ENCODE data around the gene COPZ1.
"Not testable (repeated sequence)": the region's sequence is repeated elsewhere in the genome, so short reads cannot be mapped to it uniquely, and the experiment has no call there.

COPZ1 gene

DNA sequence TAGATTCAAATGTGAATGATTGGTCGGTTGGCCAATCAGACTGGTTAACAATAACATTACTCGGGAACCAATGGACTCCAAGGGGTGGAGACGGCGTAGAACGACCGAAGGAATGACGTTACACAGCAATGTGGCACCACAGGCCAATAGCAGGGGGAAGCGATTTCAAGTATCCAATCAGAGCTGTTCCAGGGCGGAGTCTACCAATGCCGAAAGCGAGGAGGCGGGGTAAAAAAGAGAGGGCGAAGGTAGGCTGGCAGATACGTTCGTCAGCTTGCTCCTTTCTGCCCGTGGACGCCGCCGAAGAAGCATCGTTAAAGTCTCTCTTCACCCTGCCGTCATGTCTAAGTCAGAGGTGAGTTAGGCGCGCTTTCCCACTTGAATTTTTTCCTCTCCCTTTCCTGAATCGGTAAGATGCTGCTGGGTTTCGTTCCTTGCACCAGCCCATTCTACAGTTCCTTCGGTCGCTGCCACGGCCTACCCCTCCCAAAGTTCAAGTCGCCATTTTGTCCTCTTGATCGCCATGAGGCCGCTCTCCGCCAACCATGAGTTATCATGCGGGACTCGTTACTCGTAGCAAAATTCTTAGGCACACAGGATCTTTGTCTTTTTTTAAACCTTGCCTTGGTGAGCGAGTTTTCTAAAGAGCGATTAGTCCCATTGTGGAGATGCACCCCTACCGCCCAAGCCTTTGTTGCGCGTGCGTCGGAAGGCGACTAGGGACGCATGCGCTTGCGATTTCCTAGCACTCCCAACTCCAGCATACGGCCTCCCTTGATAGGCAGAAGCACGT lies 44.3 kb upstream of the COPZ1 start, which contains the start of gene HNRNPA1:
Gene HNRNPA1 (plus strand): TSS at position 259 of the 793 bp plus-strand sequence. CDS start 82 bp downstream, at position 341.
- DNase-seq, result peak; percentile 100
- Histone ChIP-seq H3K4me3 (ENCODE audit: control insufficient read depth in 1 of 7, extremely low read depth in 1 of 7, insufficient read depth in 4 of 7, low read depth in 2 of 7, low read length in 6 of 7) (peak within 1 kb of the TSS; percentile 71 to 99 (median 96)), H3K36me3 (ENCODE audit: control insufficient read depth in 4 of 4, insufficient read depth in 4 of 4, low read length in 3 of 4) (peaks cover 9 to 51% (median 30%) of the 10 kb centered on the region in 4 experiments), H3K9me3 (ENCODE audit: control extremely low read depth in 1 of 5, control insufficient read depth in 4 of 5, insufficient read depth in 2 of 5, low read depth in 1 of 5, low read length in 4 of 5) (no peaks in the 10 kb centered on the region), H3K27me3 (replicated peaks in 2 of 5; ENCODE audit: control insufficient read depth in 4 of 5, insufficient read depth in 5 of 5, low read length in 4 of 5) (no peaks in the 10 kb centered on the region), H3K4me1 (ENCODE audit: control extremely low read depth in 1 of 4, control insufficient read depth in 4 of 4, insufficient read depth in 4 of 4, low read length in 3 of 4) (peaks cover 40 to 76% (median 53%) of the 10 kb centered on the region in 4 experiments), H3K27ac (ENCODE audit: insufficient read depth in 1 of 2, low read depth in 1 of 2, low read length in 2 of 2, poor library complexity in 1 of 2, severe bottlenecking in 2 of 2) (peak within 1 kb of the TSS; percentile 99)
- ChIA-PET CTCF (interaction anchor here (0.8 to 2.7 kb wide), 9 partner anchors 10 to 99 kb away, joined by 4 to 18 read pairs (median 5); partner anchors contain the start of gene COPZ1), POLR2A (interaction anchor here (0.6 to 3.1 kb wide), 21 partner anchors 9 to 1458 kb away, joined by 3 to 18 read pairs (median 4); partner anchors contain the start of genes COPZ1 and NFE2)
- under 1% methylated on average over 46 of the region's 48 CpGs for WGBS (ENCODE audit: insufficient coverage)

DNA sequence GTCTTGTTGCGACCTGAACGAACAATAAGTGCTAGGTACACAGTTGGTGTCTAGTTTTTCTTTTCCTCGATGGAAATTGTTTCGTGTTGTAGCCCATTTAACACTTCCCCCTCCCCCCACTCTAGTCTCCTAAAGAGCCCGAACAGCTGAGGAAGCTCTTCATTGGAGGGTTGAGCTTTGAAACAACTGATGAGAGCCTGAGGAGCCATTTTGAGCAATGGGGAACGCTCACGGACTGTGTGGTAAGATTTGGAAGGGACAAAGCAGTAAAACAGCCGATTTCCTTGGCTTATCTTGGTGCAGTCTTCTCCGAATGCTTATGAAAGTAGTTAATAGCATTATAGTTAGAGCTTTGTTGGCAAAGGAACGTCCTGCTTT lies 43.7 kb upstream of the COPZ1 start:
- CTCF ChIA-PET, result interaction anchor here (0.8 to 2.7 kb wide), 6 partner anchors 11 to 98 kb away, joined by 4 to 18 read pairs (median 5); partner anchors contain the start of gene COPZ1
- DNase-seq; H3K9me3 ChIP-seq (ENCODE audit: control extremely low read depth in 1 of 5, control insufficient read depth in 4 of 5, insufficient read depth in 2 of 5, low read depth in 1 of 5, low read length in 4 of 5); H3K27me3 ChIP-seq (replicated peaks in 2 of 5; ENCODE audit: control insufficient read depth in 4 of 5, insufficient read depth in 5 of 5, low read length in 4 of 5): not testable (repeated sequence)
- 0% methylated on average over 5 of the region's 10 CpGs for WGBS (ENCODE audit: insufficient coverage)
- Histone ChIP-seq H3K36me3 (ENCODE audit: control insufficient read depth in 4 of 4, insufficient read depth in 4 of 4, low read length in 3 of 4) (peaks cover 14 to 56% (median 33%) of the 10 kb centered on the region in 4 experiments), H3K27ac (ENCODE audit: insufficient read depth in 1 of 2, low read depth in 1 of 2, low read length in 2 of 2, poor library complexity in 1 of 2, severe bottlenecking in 2 of 2) (peak overlapping the region; percentile 99), H3K4me3 (ENCODE audit: control insufficient read depth in 1 of 7, extremely low read depth in 1 of 7, insufficient read depth in 4 of 7, low read depth in 2 of 7, low read length in 6 of 7) (peak overlapping the region; percentile 46 to 99 (median 96)), H3K4me1 (ENCODE audit: control extremely low read depth in 1 of 4, control insufficient read depth in 4 of 4, insufficient read depth in 4 of 4, low read length in 3 of 4) (peaks cover 45 to 81% (median 57%) of the 10 kb centered on the region in 4 experiments)
- POLR2A ChIA-PET, result interaction anchor here (0.6 to 3.1 kb wide), 6 partner anchors 12 to 157 kb away, joined by 3 to 18 read pairs (median 6); partner anchors contain the start of gene COPZ1

DNA sequence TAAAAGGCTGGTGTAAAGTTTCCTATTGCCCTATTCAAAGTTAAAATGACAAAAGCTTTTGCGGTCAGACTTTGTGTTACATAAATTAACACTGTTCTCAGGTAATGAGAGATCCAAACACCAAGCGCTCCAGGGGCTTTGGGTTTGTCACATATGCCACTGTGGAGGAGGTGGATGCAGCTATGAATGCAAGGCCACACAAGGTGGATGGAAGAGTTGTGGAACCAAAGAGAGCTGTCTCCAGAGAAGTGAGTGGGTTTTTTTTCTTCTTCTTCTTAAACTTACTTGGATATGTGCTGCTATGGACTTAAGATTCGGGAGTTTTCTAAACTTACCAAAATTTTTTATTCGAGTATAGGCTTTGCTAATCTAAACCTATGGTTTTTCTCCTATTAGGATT lies 43.2 kb upstream of the COPZ1 start:
- peaks cover 48 to 81% (median 55%) of the 10 kb centered on the region in 4 experiments for H3K4me1 ChIP-seq (ENCODE audit: control extremely low read depth in 1 of 4, control insufficient read depth in 4 of 4, insufficient read depth in 4 of 4, low read length in 3 of 4)
- WGBS (ENCODE audit: insufficient coverage), result 0% methylated on average over 1 of the region's 4 CpGs

GRCh38 chr12:54282949-54283593 lies 41.9 kb upstream of the COPZ1 start:
- Histone ChIP-seq H3K27me3 (replicated peaks in 2 of 5; ENCODE audit: control insufficient read depth in 4 of 5, insufficient read depth in 5 of 5, low read length in 4 of 5) (no peaks in the 10 kb centered on the region), H3K9me3 (ENCODE audit: control extremely low read depth in 1 of 5, control insufficient read depth in 4 of 5, insufficient read depth in 2 of 5, low read depth in 1 of 5, low read length in 4 of 5) (no peaks in the 10 kb centered on the region), H3K4me1 (ENCODE audit: control extremely low read depth in 1 of 4, control insufficient read depth in 4 of 4, insufficient read depth in 4 of 4, low read length in 3 of 4) (peaks cover 40 to 75% (median 51%) of the 10 kb centered on the region in 4 experiments), H3K36me3 (ENCODE audit: control insufficient read depth in 4 of 4, insufficient read depth in 4 of 4, low read length in 3 of 4) (peaks cover 13 to 67% (median 42%) of the 10 kb centered on the region in 4 experiments), H3K4me3 (ENCODE audit: control insufficient read depth in 1 of 7, extremely low read depth in 1 of 7, insufficient read depth in 4 of 7, low read depth in 2 of 7, low read length in 6 of 7) (peak overlapping the region in 6 of 7 experiments; percentile 88 to 99 (median 96)), H3K27ac (ENCODE audit: insufficient read depth in 1 of 2, low read depth in 1 of 2, low read length in 2 of 2, poor library complexity in 1 of 2, severe bottlenecking in 2 of 2) (peak overlapping the region in 1 of 2 experiments; percentile 99)
- WGBS (ENCODE audit: insufficient coverage), result 70% methylated on average over 6 of the region's 11 CpGs
- ChIA-PET CTCF (interaction anchor here (0.7 to 2.7 kb wide), 7 partner anchors 11 to 88 kb away, joined by 3 to 25 read pairs (median 4); partner anchors contain the start of gene COPZ1), POLR2A (interaction anchor here (1.8 kb wide), 1 partner anchor 42 kb away, joined by 5 read pairs; the partner anchor contains the start of gene COPZ1)
- DNase-seq, result no peak

More for the DNA sequence above, 43.2 kb upstream of the COPZ1 start:
- ChIA-PET POLR2A (interaction anchor here (0.6 to 3.1 kb wide), 5 partner anchors 11 to 156 kb away, joined by 3 to 18 read pairs (median 5); no protein-coding TSS in a partner anchor), CTCF (interaction anchor here (0.8 to 2.7 kb wide), 6 partner anchors 11 to 97 kb away, joined by 4 to 18 read pairs (median 5); partner anchors contain the start of gene COPZ1)
- H3K36me3 ChIP-seq (ENCODE audit: control insufficient read depth in 4 of 4, insufficient read depth in 4 of 4, low read length in 3 of 4), result peaks cover 11 to 57% (median 35%) of the 10 kb centered on the region in 4 experiments
- H3K4me3 ChIP-seq (ENCODE audit: control insufficient read depth in 1 of 7, extremely low read depth in 1 of 7, insufficient read depth in 4 of 7, low read depth in 2 of 7, low read length in 6 of 7), result peak overlapping the region in 6 of 7 experiments; percentile 88 to 99 (median 96)
- peak overlapping the region; percentile 99 for H3K27ac ChIP-seq (ENCODE audit: insufficient read depth in 1 of 2, low read depth in 1 of 2, low read length in 2 of 2, poor library complexity in 1 of 2, severe bottlenecking in 2 of 2)
- H3K27me3 ChIP-seq (replicated peaks in 2 of 5; ENCODE audit: control insufficient read depth in 4 of 5, insufficient read depth in 5 of 5, low read length in 4 of 5); H3K9me3 ChIP-seq (ENCODE audit: control extremely low read depth in 1 of 5, control insufficient read depth in 4 of 5, insufficient read depth in 2 of 5, low read depth in 1 of 5, low read length in 4 of 5); DNase-seq: not testable (repeated sequence)

DNA sequence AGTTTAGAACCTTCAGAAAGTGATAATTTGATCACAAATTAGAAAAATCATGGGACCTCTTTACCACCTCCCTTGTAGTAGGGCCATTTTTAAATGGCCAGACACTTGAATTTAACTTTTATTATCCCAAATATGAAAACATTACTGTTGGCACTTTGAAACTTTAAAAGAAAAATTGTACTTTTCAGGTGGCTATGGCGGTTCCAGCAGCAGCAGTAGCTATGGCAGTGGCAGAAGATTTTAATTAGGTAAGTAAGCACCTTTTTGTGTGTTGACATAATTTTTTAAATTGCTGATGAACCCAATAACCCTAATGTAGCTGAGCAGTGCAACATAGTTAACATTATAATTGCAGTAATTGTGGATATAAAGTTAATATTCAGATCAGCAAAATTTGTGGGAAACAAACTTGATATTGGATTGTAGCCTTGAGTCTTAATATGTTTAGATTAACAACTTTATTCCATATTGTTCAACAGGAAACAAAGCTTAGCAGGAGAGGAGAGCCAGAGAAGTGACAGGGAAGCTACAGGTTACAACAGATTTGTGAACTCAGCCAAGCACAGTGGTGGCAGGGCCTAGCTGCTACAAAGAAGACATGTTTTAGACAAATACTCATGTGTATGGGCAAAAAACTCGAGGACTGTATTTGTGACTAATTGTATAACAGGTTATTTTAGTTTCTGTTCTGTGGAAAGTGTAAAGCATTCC lies 40.7 kb upstream of the COPZ1 start:
- ChIA-PET CTCF (interaction anchor here (0.9 to 3.5 kb wide), 14 partner anchors 10 to 95 kb away, joined by 3 to 25 read pairs (median 4); partner anchors contain the start of gene COPZ1), POLR2A (interaction anchor here (1.8 kb wide), 1 partner anchor 41 kb away, joined by 5 read pairs; the partner anchor contains the start of gene COPZ1)
- WGBS (ENCODE audit: insufficient coverage), result 29% methylated on average over 1 of the region's 2 CpGs
- H3K27ac ChIP-seq (ENCODE audit: insufficient read depth in 1 of 2, low read depth in 1 of 2, low read length in 2 of 2, poor library complexity in 1 of 2, severe bottlenecking in 2 of 2), result peak overlapping the region in 1 of 2 experiments; percentile 99
- H3K4me3 ChIP-seq (ENCODE audit: control insufficient read depth in 1 of 7, extremely low read depth in 1 of 7, insufficient read depth in 4 of 7, low read depth in 2 of 7, low read length in 6 of 7), result peak overlapping the region in 6 of 7 experiments; percentile 88 to 99 (median 96)
- not testable (repeated sequence) for H3K9me3 ChIP-seq (ENCODE audit: control extremely low read depth in 1 of 5, control insufficient read depth in 4 of 5, insufficient read depth in 2 of 5, low read depth in 1 of 5, low read length in 4 of 5); DNase-seq; H3K27me3 ChIP-seq (replicated peaks in 2 of 5; ENCODE audit: control insufficient read depth in 4 of 5, insufficient read depth in 5 of 5, low read length in 4 of 5)
- peaks cover 30 to 74% (median 55%) of the 10 kb centered on the region in 4 experiments for H3K4me1 ChIP-seq (ENCODE audit: control extremely low read depth in 1 of 4, control insufficient read depth in 4 of 4, insufficient read depth in 4 of 4, low read length in 3 of 4)
- H3K36me3 ChIP-seq (ENCODE audit: control insufficient read depth in 4 of 4, insufficient read depth in 4 of 4, low read length in 3 of 4), result peaks cover 13 to 70% (median 47%) of the 10 kb centered on the region in 4 experiments

All from common myeloid progenitor, CD34-positive (primary cell).